OCI-LY7 (cell line): ENCODE results near the gene TKFC.

Experiments
- CTCF ChIP-seq: fragments of 200-600 bp; sonication (generic); conservative IDR thresholded peaks from 2 replicates; pipeline ENCODE4 v1.5.1; 2014; ENCODE audit warnings: mild to moderate bottlenecking, antibody characterized with exemption, low read length, moderate library complexity, mixed read lengths
- EZH2phosphoT487 ChIP-seq: fragments of 200-600 bp; sonication (generic); IDR thresholded peaks from 2 replicates; pipeline ENCODE4 v1.6.1; 2018; ENCODE audit warnings: low read depth, borderline replicate concordance, mild to moderate bottlenecking, mixed run types, antibody characterized with exemption, low read length, moderate library complexity, mixed read lengths

- TF ChIP-seq CTCF = no peak
- TF ChIP-seq EZH2phosphoT487 = no peak
Observed at GRCh38 chr11:61337706-61338470, 4.9 kb downstream of the TKFC start.
